DMS79 treated with DMSO at 0.1 percent for 48 hours (cell line): Measurements from ENCODE around the gene DLAT.
"Not testable (repeated sequence)": the region's sequence is repeated elsewhere in the genome, so short reads cannot be mapped to it uniquely, and the experiment has no call there.

ENCODE experiments used
- DNase-seq: peaks from one replicate; lab custom pipeline; 2025; lab: John Stamatoyannopoulos, UW

Gene DLAT

GRCh38 chr11:112049777-112050176 lies 24.6 kb downstream of the DLAT start:
- no peak for DNase-seq

DNA sequence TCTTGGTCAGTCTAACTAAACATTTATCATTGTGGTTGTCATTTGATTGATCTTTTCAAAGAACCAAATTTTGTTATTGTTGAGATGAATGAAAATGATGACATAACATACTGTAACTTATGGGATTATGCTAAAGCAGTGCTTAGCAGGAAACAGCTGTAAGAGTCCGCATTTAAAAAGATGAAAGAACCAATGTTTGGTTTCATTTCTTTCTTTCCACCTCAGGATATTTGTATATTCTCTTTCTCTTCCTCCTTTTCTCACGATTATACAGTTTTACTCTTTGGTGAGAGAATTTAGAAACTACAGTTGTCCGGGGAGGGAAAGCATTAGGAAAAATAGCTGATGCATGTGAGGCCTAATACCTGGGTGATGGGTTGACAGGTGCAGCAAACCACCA lies 25.5 kb downstream of the DLAT start:
- no peak for DNase-seq

DNA sequence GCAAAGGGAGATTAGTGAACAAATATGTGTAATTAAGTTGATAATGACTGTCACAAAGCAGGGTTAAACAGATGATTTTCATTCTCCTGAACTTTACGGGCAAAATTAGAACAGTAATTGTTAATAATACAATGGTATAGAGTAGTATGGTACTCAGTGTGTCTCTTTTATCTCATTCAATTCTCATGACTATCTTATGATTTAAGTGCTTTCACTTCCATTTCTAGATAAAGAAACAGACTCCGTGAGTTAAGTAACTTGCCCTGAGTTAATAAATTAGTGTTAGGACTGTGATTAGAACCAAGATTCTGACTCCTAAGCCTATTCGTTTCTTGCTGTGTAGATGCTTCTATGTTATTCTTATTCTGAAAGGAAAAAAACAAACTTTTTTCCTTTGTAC lies 26.6 kb downstream of the DLAT start:
- no peak for DNase-seq

DNA sequence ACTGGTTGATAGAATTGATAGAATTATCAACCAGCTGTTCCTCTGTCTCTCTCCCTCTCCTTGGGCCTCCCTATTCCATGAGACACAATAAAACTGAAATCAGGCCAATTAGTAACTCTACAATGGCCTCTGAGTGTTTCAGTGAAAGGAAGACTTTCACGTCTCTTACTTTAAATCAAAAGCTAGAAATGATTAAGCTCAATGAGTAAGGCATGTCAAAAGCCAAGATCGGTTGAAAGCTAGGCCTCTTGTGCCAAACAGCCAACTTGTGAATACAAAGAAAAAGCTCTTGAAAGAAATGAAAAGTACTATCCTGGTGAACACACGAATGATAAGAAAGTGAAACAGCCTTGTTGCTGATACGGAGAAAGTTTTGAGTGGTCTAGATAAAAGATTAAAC lies 32.0 kb downstream of the DLAT start:
- DNase-seq = no peak

- DNase-seq = no peak
Observed at GRCh38 chr11:112058103-112058502, 32.9 kb downstream of the DLAT start.

DNA sequence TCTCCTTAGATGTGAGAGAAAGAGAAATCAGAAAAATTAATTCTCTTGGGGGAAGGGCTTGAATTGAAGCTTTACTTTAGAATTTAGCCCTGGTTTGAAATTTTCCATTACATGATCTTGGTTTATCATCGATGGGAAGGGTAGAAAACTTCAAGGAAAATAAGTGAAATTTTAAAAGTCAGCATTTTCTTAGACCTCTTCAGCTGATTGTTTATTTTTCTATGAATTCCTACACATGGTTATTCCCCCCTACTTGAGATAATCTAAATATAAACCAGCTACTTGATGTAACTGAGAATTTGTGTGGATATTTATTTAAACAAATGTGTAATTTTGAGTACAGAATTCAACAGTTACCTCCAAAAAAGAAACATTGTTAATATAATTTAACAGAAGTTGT lies 37.7 kb downstream of the DLAT start:
- no peak for DNase-seq

DNA sequence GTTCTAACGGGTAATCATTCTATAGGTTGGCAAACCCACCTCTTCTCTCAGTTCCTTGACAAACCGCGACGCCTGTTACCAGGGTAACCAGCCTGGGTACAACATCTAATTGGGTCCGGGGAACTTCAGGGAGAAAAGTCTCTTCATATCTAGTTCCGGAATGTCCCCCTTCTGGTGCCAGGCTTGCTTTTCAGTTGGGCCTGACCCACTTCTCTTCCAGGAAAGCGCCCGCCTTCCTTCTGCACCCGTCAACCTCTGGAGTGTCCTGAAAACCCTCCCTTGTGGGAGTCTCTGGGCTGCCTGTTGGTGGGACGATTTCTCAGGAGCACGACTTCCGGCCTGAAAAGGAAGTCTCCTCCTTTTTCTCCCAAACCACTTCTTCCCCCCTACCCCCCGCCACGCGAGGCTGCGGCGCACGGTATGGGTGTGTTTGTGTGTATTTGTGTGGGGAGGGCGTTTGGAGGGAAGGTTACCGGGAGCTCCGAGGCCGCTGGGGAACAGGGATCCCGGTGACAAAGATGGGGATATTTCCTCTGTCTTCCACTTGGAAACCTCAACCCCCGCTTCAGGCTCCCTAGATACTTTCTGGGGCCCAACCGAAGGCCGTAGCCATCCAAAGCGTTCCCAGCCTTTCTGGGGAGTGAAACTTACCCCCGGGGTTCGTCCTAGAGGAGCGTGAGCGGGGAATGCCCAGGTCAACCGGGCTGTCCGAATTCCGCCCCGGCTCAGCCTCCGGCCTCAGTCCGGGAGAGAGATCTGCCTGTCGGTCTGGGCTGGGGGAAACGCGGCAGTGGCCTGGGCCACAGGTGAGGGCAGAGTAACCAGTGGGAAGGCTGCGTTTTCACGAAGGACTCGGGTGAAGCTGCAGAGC lies 49.0 kb downstream of the DLAT start, which contains the start of the genes NKAPD1 and PIH1D2:
TSS of gene NKAPD1 (plus strand) at position 359 of the 871 bp plus-strand sequence. CDS start 1,276 bp downstream, outside the sequence.
TSS of gene PIH1D2 (minus strand) at position 77 of the 871 bp plus-strand sequence. CDS start 843 bp downstream, outside the sequence.
- peak; percentile 96 for DNase-seq

DNA sequence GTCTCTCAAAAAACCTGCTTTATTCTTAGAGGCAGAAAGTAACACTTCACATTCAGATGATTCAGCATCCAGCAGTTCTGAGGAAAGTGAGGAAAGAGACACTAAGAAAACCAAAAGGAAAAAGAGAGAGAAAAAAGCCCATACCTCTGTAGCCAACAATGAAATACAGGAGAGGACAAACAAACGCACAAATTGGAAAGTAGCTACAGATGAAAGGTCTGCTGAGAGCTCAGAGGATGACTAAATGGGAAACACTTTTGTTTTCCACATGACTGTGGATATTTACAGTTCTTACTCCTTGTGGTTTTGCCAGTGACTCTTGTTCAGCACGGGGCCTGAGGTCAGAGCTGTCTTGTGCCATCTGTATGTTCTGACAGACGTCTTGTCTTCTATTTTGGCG lies 57.5 kb downstream of the DLAT start:
- no peak for DNase-seq

- DNase-seq = no peak
Observed at GRCh38 chr11:112085822-112086421, 60.7 kb downstream of the DLAT start.

DNA sequence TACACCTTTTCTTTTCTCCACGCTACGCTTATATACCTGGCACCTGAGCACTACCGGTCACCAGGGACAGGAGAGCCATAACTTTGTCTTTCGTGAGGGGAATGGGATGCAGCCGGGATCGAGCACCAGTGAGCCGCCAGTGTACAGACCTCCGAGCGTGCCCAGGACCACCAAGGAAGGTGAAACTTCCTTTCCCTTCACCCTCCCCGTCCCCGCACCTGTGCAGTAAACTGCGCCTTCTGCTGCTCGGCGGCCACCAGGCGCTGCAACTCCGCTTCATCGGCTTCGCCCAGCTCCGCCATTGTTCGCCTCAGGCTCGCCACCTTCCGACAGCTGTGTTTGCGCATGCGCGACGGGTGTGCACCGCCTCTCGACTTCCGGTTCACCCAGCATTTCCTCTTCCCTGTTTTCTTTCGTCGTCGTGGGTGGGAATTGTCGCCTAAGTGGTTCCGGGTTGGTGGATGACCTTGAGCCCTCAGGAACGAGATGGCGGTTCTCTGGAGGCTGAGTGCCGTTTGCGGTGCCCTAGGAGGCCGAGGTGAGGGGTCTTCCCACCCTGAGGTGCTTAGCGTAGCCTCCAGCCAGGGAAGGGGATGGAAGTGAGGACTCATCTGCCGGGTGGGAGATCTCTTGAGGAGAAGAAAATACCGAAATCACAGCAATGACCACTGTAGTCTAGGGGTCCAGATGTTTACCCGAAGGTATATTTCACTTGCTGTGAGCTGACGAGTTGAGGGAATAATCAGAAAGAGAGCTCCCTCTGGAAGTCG lies 61.4 kb downstream of the DLAT start, which contains the start of the genes SDHD and TIMM8B:
TSS of gene SDHD (plus strand) at position 452 of the 770 bp plus-strand sequence. CDS start at position 487, 35 bp downstream.
TSS of gene TIMM8B (minus strand) at position 335 of the 770 bp plus-strand sequence. CDS start at position 302, 33 bp downstream.
- peak; percentile 100 for DNase-seq

GRCh38 chr11:112087212-112087611 lies 62.0 kb downstream of the DLAT start:
- DNase-seq = no peak

GRCh38 chr11:112095302-112095701 lies 70.1 kb downstream of the DLAT start:
- not testable (repeated sequence) for DNase-seq

GRCh38 chr11:112096194-112096593 lies 71.0 kb downstream of the DLAT start:
- no peak for DNase-seq

DNA sequence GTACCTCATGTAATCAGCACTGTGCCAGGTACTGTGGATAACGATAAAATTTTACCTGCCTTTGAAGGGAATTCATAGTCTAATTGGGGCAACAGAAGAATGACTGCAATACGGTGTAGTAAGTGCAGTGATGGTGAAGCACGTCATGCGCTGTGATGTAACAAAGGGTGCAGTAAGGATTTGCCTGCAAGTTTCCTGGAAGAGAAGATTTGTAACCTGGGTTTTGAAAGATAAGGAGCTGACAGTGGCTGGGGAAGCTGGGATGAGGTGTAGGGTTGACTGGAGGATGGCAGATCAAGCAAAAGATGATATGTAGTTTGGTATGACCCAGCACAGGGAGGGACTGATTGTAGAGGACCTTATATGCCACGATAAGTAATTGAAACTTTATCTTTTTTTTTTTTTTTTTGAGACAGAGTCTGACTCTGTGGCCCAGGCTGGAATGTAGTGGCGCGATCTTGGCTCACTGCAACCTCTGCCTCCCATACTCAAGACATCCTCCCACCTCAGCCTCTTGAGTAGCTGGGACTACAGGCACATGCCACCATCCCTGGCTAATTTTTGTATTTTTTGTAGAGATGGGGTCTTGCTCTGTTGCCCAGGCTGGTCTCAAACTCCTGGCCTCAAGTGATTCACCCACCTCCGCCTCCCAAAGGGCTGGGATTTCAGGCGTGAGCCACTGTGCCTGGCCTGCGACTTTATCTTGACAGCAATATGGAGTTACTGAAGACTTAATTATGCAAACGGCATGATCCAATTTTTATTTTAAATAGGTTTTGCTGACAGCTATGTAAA lies 72.7 kb downstream of the DLAT start:
- no peak for DNase-seq

DNA sequence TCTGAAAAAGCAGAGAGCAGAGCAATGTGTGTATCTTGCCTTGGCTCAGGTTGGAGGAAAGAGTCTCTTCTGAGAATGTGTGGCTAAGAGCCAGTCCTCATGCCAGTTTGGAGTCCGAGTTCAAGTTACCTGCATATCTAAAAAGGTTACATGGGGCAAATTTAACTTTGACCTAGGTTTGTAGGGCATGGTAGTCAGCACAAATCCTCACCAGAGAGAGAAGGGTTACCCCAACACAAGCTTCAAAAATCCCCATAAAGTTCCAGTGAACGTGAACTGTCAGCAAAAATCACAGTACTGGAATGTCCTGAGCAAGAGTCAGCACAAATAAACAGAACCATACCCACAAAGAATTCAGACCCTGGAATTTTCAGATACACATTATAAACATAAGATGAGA lies 75.3 kb downstream of the DLAT start:
- DNase-seq = no peak

- no peak for DNase-seq
Observed at GRCh38 chr11:112103446-112103845, 78.2 kb downstream of the DLAT start.

- DNase-seq = no peak
Observed at GRCh38 chr11:112106070-112106469, 80.9 kb downstream of the DLAT start.
